Colonic mucosa (tissue), 4 donors: ENCODE measurements around the gene ROBO1. TPM values are rescaled to one million over a fixed set of nuclear protein-coding genes. Genes with fewer than 3 reads are reported as not detected.
"Not testable (repeated sequence)": the region's sequence is repeated elsewhere in the genome, so short reads cannot be mapped to it uniquely, and the experiment has no call there.

Experiments used
- DNase-seq: peaks from one replicate; pipeline ENCODE4 v3.0.0-alpha.2; 2020
- H3K27ac ChIP-seq: fragments of 200-600 bp; one replicate; pipeline ENCODE4 v1.8.0; 2021
- H3K27me3 ChIP-seq: fragments of 200-600 bp; one replicate; pipeline ENCODE4 v1.8.0; 2021
- H3K36me3 ChIP-seq: fragments of 200-600 bp; one replicate; pipeline ENCODE4 v1.8.0; 2021
- H3K4me1 ChIP-seq: fragments of 200-600 bp; one replicate; pipeline ENCODE4 v1.8.0; 2021; ENCODE audit warnings: mild to moderate bottlenecking
- H3K4me3 ChIP-seq: fragments of 200-600 bp; one replicate; pipeline ENCODE4 v1.8.0; 2021
- H3K9ac ChIP-seq, 2 donors: one replicate each; pipeline ENCODE4 v1.7.0; 2013; ENCODE audit warnings: control low read depth in 2 of 2, low read depth in 2 of 2, low read length in 2 of 2
- H3K9me3 ChIP-seq: fragments of 200-600 bp; one replicate; pipeline ENCODE4 v1.8.0; 2021
- intact Hi-C: fragments of 100-400 bp; cut with DNase I; formaldehyde crosslinking; loops from one replicate; pipeline ENCODE4 v1.14.1; 2022
- total RNA-seq, 2 donors: library from RNA; stranded (reverse); fragmentation: NEBNext Ultra II Directional in 1 of 2; extraction: Animal tissue kit (Norgen Biotek cat#: 25700) in 1 of 2; gene quantifications; one replicate each; pipeline ENCODE4 v1.2.1, GENCODE V29; 2021
- TF ChIP-seq, protein P1 (sequence below): fragments of 200-600 bp; IDR thresholded peaks from one replicate; pipeline ENCODE4 v1.8.0; 2022; ENCODE audit warnings: antibody characterized with exemption, mild to moderate bottlenecking
- donor health status: healthy.
- donor health status: DM: no; HTN: no; CAD: no.
- donor health status: DM: no; HTN: no; CAD: no.

Gene ROBO1
- total RNA-seq, 2 donors from 2014 or later = 8.1 to 9.4 TPM

DNA sequence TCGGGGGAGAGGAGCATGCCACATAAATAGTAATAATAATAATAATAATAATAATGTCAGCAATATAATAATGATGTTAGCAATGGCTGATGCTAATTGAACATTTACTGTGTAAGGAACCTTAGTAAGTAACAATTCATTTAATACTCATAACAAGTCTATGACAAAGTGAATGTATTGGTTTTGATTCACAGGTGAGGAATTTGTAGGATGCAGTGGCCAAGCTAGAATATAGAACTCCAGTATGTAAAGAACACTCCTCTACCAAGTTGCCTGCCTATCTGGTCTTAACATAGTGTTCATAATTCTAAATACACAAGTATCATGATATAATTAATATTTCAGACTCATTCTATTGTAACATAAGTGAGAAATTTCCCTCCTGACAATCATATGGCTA lies 1016.5 kb downstream of the ROBO1 start:
- TF ChIP-seq, protein P1, sequence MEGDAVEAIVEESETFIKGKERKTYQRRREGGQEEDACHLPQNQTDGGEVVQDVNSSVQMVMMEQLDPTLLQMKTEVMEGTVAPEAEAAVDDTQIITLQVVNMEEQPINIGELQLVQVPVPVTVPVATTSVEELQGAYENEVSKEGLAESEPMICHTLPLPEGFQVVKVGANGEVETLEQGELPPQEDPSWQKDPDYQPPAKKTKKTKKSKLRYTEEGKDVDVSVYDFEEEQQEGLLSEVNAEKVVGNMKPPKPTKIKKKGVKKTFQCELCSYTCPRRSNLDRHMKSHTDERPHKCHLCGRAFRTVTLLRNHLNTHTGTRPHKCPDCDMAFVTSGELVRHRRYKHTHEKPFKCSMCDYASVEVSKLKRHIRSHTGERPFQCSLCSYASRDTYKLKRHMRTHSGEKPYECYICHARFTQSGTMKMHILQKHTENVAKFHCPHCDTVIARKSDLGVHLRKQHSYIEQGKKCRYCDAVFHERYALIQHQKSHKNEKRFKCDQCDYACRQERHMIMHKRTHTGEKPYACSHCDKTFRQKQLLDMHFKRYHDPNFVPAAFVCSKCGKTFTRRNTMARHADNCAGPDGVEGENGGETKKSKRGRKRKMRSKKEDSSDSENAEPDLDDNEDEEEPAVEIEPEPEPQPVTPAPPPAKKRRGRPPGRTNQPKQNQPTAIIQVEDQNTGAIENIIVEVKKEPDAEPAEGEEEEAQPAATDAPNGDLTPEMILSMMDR = no peak
- no peak overlapping the region for H3K27ac ChIP-seq
- intact Hi-C loops = no loop called here
- H3K4me3 ChIP-seq = no peak overlapping the region
- DNase-seq = no peak
- H3K36me3 ChIP-seq = no peaks in the 10 kb centered on the region
- no peaks in the 10 kb centered on the region for H3K27me3 ChIP-seq
- H3K9me3 ChIP-seq = no peaks in the 10 kb centered on the region
- H3K4me1 ChIP-seq = no peaks in the 10 kb centered on the region
- H3K9ac ChIP-seq = no peak overlapping the region

DNA sequence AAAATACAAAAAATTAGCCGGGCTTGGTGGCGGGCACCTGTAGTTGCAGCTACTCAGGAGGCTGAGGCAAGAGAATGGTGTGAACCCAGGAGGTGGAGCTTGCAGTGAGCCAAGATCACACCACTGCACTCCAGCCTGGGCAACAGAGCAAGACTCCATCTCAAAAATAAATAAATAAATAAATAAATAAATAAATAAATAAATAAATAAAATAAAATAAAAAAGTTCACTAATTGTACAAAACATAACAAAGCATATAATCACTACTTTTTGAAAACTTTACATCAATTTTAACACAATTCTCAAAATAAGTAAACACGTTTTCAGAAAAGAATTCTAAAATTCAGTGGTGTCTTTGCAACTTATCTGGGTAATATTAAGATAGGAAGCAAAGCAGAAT lies 1017.5 kb downstream of the ROBO1 start:
- H3K27me3 ChIP-seq, H3K9me3 ChIP-seq, H3K9ac ChIP-seq, H3K4me1 ChIP-seq, H3K27ac ChIP-seq, intact Hi-C loops, DNase-seq, H3K4me3 ChIP-seq, H3K36me3 ChIP-seq: not testable (repeated sequence)

DNA sequence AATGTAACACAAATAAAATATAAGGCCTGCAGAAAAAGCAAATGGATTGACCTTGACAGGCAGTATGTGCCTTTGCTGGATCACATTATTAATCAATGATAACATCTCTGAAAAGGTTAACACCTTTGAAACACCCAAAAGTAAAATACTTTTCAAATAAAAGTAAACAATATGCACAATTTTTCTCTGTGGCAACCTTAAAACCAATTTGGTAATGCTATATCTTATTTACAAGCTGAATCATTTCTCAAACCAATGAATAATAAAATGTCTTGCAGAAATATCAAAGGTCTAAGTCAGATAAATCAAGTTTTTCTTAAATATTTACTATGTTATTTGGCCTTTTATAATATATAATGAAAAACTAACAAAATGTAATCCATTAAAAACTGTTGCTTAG lies 1018.7 kb downstream of the ROBO1 start:
- Histone ChIP-seq H3K9ac (no peak overlapping the region), H3K9me3 (no peaks in the 10 kb centered on the region), H3K27ac (no peak overlapping the region), H3K27me3 (no peaks in the 10 kb centered on the region), H3K36me3 (no peaks in the 10 kb centered on the region), H3K4me1 (no peaks in the 10 kb centered on the region), H3K4me3 (no peak overlapping the region)
- TF ChIP-seq, protein P1 = no peak
- DNase-seq = no peak
- intact Hi-C loops = no loop called here

DNA sequence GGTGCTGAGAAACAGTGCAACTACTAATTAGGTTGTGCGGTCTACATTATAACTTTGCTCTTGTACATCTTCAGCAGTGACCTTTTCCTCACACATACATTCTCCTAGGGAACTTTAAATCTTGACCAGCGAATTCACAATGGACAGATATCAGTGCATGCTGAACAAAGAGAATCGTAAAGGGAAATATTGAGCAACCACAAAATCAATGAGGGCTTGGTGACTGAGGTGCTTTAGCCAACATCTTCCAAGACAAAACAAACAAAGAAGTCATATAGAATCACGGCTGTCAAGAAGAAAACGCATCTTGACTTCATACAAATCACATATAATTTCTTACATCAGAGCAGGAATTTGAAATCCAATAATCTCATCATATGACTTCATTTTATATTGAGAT lies 1022.0 kb downstream of the ROBO1 start:
- H3K4me1 ChIP-seq = no peaks in the 10 kb centered on the region

DNA sequence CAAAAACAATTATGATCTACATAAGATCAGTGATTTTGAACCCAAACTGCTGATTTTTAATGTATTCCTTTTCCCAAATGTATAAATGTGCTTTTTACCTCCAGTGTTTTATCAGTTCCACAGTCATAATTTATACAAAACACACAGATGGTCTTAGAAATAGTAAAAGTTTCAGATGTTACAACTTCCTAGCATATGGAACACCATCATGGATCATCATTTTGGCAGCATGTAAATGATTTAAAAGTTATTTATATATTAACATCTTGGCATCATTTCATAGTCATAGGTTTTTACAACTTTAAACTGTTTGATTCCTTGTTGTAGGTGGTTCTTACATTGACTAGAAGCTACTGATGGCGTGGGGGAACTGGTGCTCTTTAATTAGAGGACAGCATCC lies 1025.3 kb downstream of the ROBO1 start:
- Histone ChIP-seq H3K4me3 (no peak overlapping the region), H3K27ac (no peak overlapping the region), H3K36me3 (no peaks in the 10 kb centered on the region), H3K4me1 (no peaks in the 10 kb centered on the region), H3K9ac (no peak overlapping the region), H3K27me3 (no peaks in the 10 kb centered on the region), H3K9me3 (no peaks in the 10 kb centered on the region)
- DNase-seq = no peak
- TF ChIP-seq, protein P1 = no peak
- intact Hi-C loops = no loop called here

More for the DNA sequence above, 1022.0 kb downstream of the ROBO1 start:
- Histone ChIP-seq H3K36me3 (no peaks in the 10 kb centered on the region), H3K27ac (no peak overlapping the region), H3K27me3 (no peaks in the 10 kb centered on the region), H3K9ac (no peak overlapping the region), H3K9me3 (no peaks in the 10 kb centered on the region), H3K4me3 (no peak overlapping the region)
- DNase-seq = no peak
- TF ChIP-seq, protein P1 = no peak
- intact Hi-C loops = no loop called here

DNA sequence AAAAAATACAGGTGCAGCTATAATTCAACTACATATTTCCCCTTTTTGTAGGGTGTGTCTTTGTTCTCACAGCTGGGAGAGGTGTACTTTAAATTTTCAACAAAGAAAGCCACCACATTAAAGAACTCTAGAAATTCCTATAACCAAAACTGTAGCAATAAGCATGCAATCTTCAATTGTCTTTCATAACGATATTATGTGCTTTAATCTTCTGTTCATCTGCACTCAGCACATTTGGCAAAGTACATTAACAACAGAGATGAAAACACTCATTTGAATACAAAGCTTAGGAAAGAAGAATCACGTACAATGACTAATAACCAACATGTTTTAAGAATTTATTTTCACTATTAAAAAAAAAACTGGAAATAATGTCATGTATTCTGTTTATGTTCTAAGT lies 1025.8 kb downstream of the ROBO1 start:
- no peak overlapping the region for H3K27ac ChIP-seq
- DNase-seq = no peak
- TF ChIP-seq, protein P1 = no peak
- no peaks in the 10 kb centered on the region for H3K27me3 ChIP-seq
- H3K4me1 ChIP-seq = no peaks in the 10 kb centered on the region
- H3K36me3 ChIP-seq = no peaks in the 10 kb centered on the region
- H3K4me3 ChIP-seq = no peak overlapping the region
- H3K9me3 ChIP-seq = no peaks in the 10 kb centered on the region
- intact Hi-C loops = no loop called here
- no peak overlapping the region for H3K9ac ChIP-seq
